SHP77 treated with DMSO at 0.1 percent for 48 hours (cell line): Measurements from ENCODE around the gene PPP1R2C.

Experiments
- DNase-seq: peaks from one replicate; lab custom pipeline; 2025; lab: John Stamatoyannopoulos, UW

PPP1R2C gene

GRCh38 chrX:42778096-42778495 is at the start of gene PPP1R2C:
TSS of gene PPP1R2C (minus strand) at chrX:42778163. CDS start at chrX:42778079, 84 bp downstream.
- DNase-seq: no peak

- DNase-seq: no peak
These were observed 47.2 kb upstream of the PPP1R2C start for GRCh38 chrX:42825201-42825600.

GRCh38 chrX:42824541-42824940 is 46.6 kb upstream of the PPP1R2C start:
- DNase-seq: no peak

GRCh38 chrX:42823443-42823842 is 45.5 kb upstream of the PPP1R2C start:
- no peak for DNase-seq

GRCh38 chrX:42821803-42822443 is 44.0 kb upstream of the PPP1R2C start:
- DNase-seq: no peak

- DNase-seq: no peak
These were observed 40.4 kb upstream of the PPP1R2C start for GRCh38 chrX:42818151-42818921.

GRCh38 chrX:42809569-42809968 is 31.6 kb upstream of the PPP1R2C start:
- DNase-seq: no peak

GRCh38 chrX:42807393-42807792 is 29.4 kb upstream of the PPP1R2C start:
- no peak for DNase-seq

- DNase-seq: no peak
These were observed 26.6 kb upstream of the PPP1R2C start for GRCh38 chrX:42804524-42804923.

- no peak for DNase-seq
These were observed 25.4 kb upstream of the PPP1R2C start for GRCh38 chrX:42803320-42803719.

- no peak for DNase-seq
These were observed 19.8 kb upstream of the PPP1R2C start for GRCh38 chrX:42797651-42798269.

- no peak for DNase-seq
These were observed 5.5 kb upstream of the PPP1R2C start for GRCh38 chrX:42783451-42783850.

- no peak for DNase-seq
These were observed 1.8 kb downstream of the PPP1R2C start for GRCh38 chrX:42776195-42776594.

GRCh38 chrX:42772874-42773273 is 5.1 kb downstream of the PPP1R2C start:
- DNase-seq: no peak

- DNase-seq: no peak
These were observed 6.2 kb downstream of the PPP1R2C start for GRCh38 chrX:42771506-42772335.

GRCh38 chrX:42770566-42770965 is 7.4 kb downstream of the PPP1R2C start:
- DNase-seq: no peak

- no peak for DNase-seq
These were observed 18.1 kb downstream of the PPP1R2C start for GRCh38 chrX:42759881-42760280.

- no peak for DNase-seq
These were observed 22.1 kb downstream of the PPP1R2C start for GRCh38 chrX:42755815-42756214.

GRCh38 chrX:42754603-42755002 is 23.4 kb downstream of the PPP1R2C start:
- no peak for DNase-seq

- DNase-seq: no peak
These were observed 23.8 kb downstream of the PPP1R2C start for GRCh38 chrX:42754115-42754514.

- DNase-seq: no peak
These were observed 25.2 kb downstream of the PPP1R2C start for GRCh38 chrX:42752730-42753129.

GRCh38 chrX:42751573-42751972 is 26.4 kb downstream of the PPP1R2C start:
- no peak for DNase-seq
